ENCODE measurements around the gene NKX6-1.

NKX6-1 gene

GRCh38 chr4:84498935-84499623 is at the start of gene NKX6-1:
Gene NKX6-1 (minus strand): TSS chr4:84499292. CDS start chr4:84498228, 1,064 bp downstream.
- Histone ChIP-seq H3K9ac (no peak within 1 kb of the TSS), H3K4me2 (peak within 1 kb of the TSS; percentile 13; the same call in 1 of the 2 replicates), H3K4me1 (no peaks in the 10 kb centered on the region), H3K27me3 (peaks cover 75% of the 10 kb centered on the region), H3K9me3 (peaks cover 71% of the 10 kb centered on the region), H3K27ac (no peak within 1 kb of the TSS), H3K4me3 (peak within 1 kb of the TSS; percentile 49), H4K20me1 (no peaks in the 10 kb centered on the region), H3K36me3 (no peaks in the 10 kb centered on the region)
- TF ChIP-seq Cebpa-rat (IDR thresholded peaks at IDR 0.05) = no peak

- H4K20me1 ChIP-seq = no peaks in the 10 kb centered on the region
- no peak for TF ChIP-seq Cebpa-rat (IDR thresholded peaks at IDR 0.05)
Measured at GRCh38 chr4:84547211-84547610, 48.1 kb upstream of the NKX6-1 start.

GRCh38 chr4:84545093-84545492 is 46.0 kb upstream of the NKX6-1 start:
- Histone ChIP-seq H3K36me3 (no peaks in the 10 kb centered on the region), H3K27ac (no peak overlapping the region), H3K9me3 (no peaks in the 10 kb centered on the region), H4K20me1 (no peaks in the 10 kb centered on the region), H3K4me3 (no peak overlapping the region), H3K27me3 (no peaks in the 10 kb centered on the region), H3K9ac (no peak overlapping the region), H3K4me2 (no peak overlapping the region), H3K4me1 (no peaks in the 10 kb centered on the region)
- TF ChIP-seq Cebpa-rat (IDR thresholded peaks at IDR 0.05) = no peak

More at GRCh38 chr4:84547211-84547610, 48.1 kb upstream of the NKX6-1 start:
- Histone ChIP-seq H3K4me1 (no peaks in the 10 kb centered on the region), H3K27ac (no peak overlapping the region), H3K9me3 (no peaks in the 10 kb centered on the region), H3K36me3 (no peaks in the 10 kb centered on the region), H3K9ac (no peak overlapping the region), H3K4me3 (no peak overlapping the region), H3K27me3 (no peaks in the 10 kb centered on the region), H3K4me2 (no peak overlapping the region)

- no peak overlapping the region for H3K4me2 ChIP-seq
- no peak overlapping the region for H3K4me3 ChIP-seq
- H3K27ac ChIP-seq = no peak overlapping the region
- no peak overlapping the region for H3K9ac ChIP-seq
- H3K4me1 ChIP-seq = peaks cover 2% of the 10 kb centered on the region; the same call in 1 of the 2 replicates
- H3K27me3 ChIP-seq = no peaks in the 10 kb centered on the region
- H3K36me3 ChIP-seq = no peaks in the 10 kb centered on the region
- H3K9me3 ChIP-seq = no peaks in the 10 kb centered on the region
- no peak for TF ChIP-seq Cebpa-rat (IDR thresholded peaks at IDR 0.05)
- no peaks in the 10 kb centered on the region for H4K20me1 ChIP-seq
Measured at GRCh38 chr4:84535901-84536300, 36.8 kb upstream of the NKX6-1 start.

- H3K4me2 ChIP-seq = no peak overlapping the region
- no peaks in the 10 kb centered on the region for H3K9me3 ChIP-seq
- H4K20me1 ChIP-seq = no peaks in the 10 kb centered on the region
- peaks cover 14% of the 10 kb centered on the region; the same call in 1 of the 2 replicates for H3K4me1 ChIP-seq
- no peaks in the 10 kb centered on the region for H3K36me3 ChIP-seq
- no peak overlapping the region for H3K27ac ChIP-seq
- H3K9ac ChIP-seq = no peak overlapping the region
- no peak for TF ChIP-seq Cebpa-rat (IDR thresholded peaks at IDR 0.05)
- no peak overlapping the region for H3K4me3 ChIP-seq
- no peaks in the 10 kb centered on the region for H3K27me3 ChIP-seq
Measured at GRCh38 chr4:84531689-84532088, 32.6 kb upstream of the NKX6-1 start.

DNA sequence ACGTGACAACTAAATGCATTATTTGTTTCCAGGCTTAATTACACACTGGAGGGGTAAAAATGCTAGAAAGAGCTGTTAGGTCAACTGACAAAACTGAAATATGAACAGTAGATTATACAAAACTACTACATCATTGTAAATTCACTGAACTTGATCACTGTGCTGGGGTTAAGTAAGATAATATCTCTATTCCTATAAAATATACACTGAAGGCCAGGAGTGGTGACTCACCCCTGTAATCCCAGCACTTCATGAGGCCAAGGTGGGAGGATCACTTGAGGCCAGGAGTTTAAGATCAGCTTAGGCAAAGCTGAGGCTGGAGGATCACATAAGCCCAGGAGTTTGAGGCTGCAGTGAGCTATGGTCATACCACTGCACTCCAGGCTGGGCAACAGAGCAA is 31.8 kb upstream of the NKX6-1 start:
- no peaks in the 10 kb centered on the region for H3K9me3 ChIP-seq
- no peak overlapping the region for H3K4me2 ChIP-seq
- TF ChIP-seq Cebpa-rat (IDR thresholded peaks at IDR 0.05) = no peak
- peaks cover 14% of the 10 kb centered on the region; the same call in 1 of the 2 replicates for H3K4me1 ChIP-seq
- H3K27me3 ChIP-seq = no peaks in the 10 kb centered on the region
- no peaks in the 10 kb centered on the region for H3K36me3 ChIP-seq
- H3K4me3 ChIP-seq = no peak overlapping the region
- no peak overlapping the region for H3K27ac ChIP-seq
- no peaks in the 10 kb centered on the region for H4K20me1 ChIP-seq
- H3K9ac ChIP-seq = no peak overlapping the region

- Histone ChIP-seq H3K36me3 (no peaks in the 10 kb centered on the region), H3K9me3 (no peaks in the 10 kb centered on the region), H3K27ac (no peak overlapping the region), H3K4me1 (peaks cover 14% of the 10 kb centered on the region; the same call in 1 of the 2 replicates), H3K27me3 (no peaks in the 10 kb centered on the region), H4K20me1 (no peaks in the 10 kb centered on the region), H3K4me2 (no peak overlapping the region), H3K9ac (no peak overlapping the region), H3K4me3 (no peak overlapping the region)
- TF ChIP-seq Cebpa-rat (IDR thresholded peaks at IDR 0.05) = no peak
Measured at GRCh38 chr4:84530454-84530853, 31.4 kb upstream of the NKX6-1 start.

DNA sequence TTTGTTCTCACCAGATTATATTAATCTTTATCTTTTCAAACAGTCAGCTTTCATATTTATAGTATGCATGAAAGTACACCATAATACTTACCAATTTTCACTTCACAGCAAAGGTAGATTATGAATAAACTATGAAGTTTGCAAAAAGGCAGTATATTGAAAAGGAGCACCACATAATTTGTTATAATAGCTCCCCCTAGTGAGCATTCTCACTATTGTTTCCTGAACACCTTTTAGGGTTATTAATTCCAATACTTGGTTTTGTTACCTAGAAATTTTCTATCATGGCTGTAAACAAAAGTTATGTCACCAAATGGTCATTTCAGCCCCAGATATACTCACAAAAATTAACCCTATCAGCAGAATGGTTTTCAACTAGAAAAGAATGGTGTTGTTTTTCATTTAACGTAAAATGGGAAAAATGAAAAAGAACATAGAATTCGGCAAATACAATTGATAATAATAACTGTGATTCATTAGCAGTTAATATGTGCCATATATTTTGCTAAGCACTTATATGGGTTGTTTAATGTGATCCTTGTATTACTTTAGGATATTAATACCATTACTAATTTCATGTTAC is 30.2 kb upstream of the NKX6-1 start:
- no peak overlapping the region for H3K4me3 ChIP-seq
- H3K4me2 ChIP-seq = no peak overlapping the region
- H3K36me3 ChIP-seq = no peaks in the 10 kb centered on the region
- H4K20me1 ChIP-seq = no peaks in the 10 kb centered on the region
- peaks cover 14% of the 10 kb centered on the region; the same call in 1 of the 2 replicates for H3K4me1 ChIP-seq
- H3K9ac ChIP-seq = no peak overlapping the region
- H3K27ac ChIP-seq = no peak overlapping the region
- no peaks in the 10 kb centered on the region for H3K27me3 ChIP-seq
- TF ChIP-seq Cebpa-rat (IDR thresholded peaks at IDR 0.05) = no peak
- no peaks in the 10 kb centered on the region for H3K9me3 ChIP-seq

DNA sequence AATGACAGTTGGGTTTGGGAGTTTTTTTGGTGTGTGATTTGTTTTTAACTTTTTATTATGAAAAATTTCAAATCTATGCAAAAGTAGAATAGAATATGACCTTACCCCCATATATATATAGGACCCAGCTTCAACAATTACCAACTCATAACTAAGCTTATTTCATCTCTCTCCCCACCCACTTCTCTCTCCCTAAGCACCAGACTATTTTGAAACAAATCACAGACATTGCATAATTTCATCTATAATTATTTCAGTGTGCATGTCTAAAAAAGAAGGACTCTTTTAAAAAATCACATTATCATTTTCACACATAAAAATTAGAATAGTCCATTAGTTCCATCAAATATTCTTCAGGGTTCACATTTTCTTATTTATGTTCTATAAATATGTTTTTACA is 28.3 kb upstream of the NKX6-1 start:
- no peaks in the 10 kb centered on the region for H3K36me3 ChIP-seq
- H3K27ac ChIP-seq = no peak overlapping the region
- no peaks in the 10 kb centered on the region for H3K27me3 ChIP-seq
- no peak overlapping the region for H3K9ac ChIP-seq
- no peak for TF ChIP-seq Cebpa-rat (IDR thresholded peaks at IDR 0.05)
- H4K20me1 ChIP-seq = no peaks in the 10 kb centered on the region
- no peak overlapping the region for H3K4me3 ChIP-seq
- H3K9me3 ChIP-seq = no peaks in the 10 kb centered on the region
- peaks cover 14% of the 10 kb centered on the region; the same call in 1 of the 2 replicates for H3K4me1 ChIP-seq
- H3K4me2 ChIP-seq = no peak overlapping the region

DNA sequence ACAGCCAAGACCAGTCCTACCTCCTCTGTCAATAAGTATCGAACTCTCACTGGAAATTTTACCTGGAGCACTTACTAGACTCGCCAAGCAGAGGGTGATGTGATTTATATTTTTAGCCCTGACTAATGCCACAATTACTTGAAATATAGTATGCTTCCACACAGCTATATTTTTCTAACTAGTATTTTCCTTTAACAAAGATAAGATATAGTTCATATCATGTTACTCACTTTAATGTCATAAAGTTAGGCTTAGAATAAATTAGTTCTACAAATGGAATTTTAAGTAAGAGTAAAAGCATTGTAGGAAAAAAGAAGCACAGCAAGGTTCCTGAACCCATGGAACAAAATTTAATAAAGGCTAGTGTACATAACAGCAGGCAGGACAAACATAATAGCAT is 16.0 kb upstream of the NKX6-1 start:
- Histone ChIP-seq H3K4me2 (no peak overlapping the region), H3K4me1 (no peaks in the 10 kb centered on the region), H4K20me1 (no peaks in the 10 kb centered on the region), H3K36me3 (no peaks in the 10 kb centered on the region), H3K27me3 (no peaks in the 10 kb centered on the region), H3K27ac (no peak overlapping the region), H3K9me3 (no peaks in the 10 kb centered on the region), H3K9ac (no peak overlapping the region), H3K4me3 (no peak overlapping the region)
- no peak for TF ChIP-seq Cebpa-rat (IDR thresholded peaks at IDR 0.05)

All from BLaER1 (cell line).